K562 (cell line): ENCODE measurements around the gene ASB11. TPM values are rescaled to one million over a fixed set of nuclear protein-coding genes. Genes with fewer than 3 reads are reported as not detected.

Source experiments
- NFXL1 ChIP-seq: fragments of 450-650 bp; formaldehyde crosslinking; IDR thresholded peaks from 2 replicates; pipeline ENCODE4 v1.4.0; 2021; ENCODE audit warnings: mild to moderate bottlenecking
- XRCC4 ChIP-seq: IDR thresholded peaks from one replicate; pipeline ENCODE4 v1.6.1; 2011; ENCODE audit not compliant: insufficient read depth, insufficient read length; ENCODE audit errors: extremely low read depth
- polyA plus RNA-seq, 8 experiments: library from polyadenylated mRNA; depleted of rRNA in 4 of 8; stranded (reverse) in 5 of 8; unstranded in 3 of 8; fragments of >200 nt; fragmentation: Nextera tagmentation in 2 of 8; fragmentation: Illumina TruSeq in 1 of 8; extraction: Ambion mirVana in 2 of 8; extraction: Trizol in 1 of 8; gene quantifications; 2 replicates each; pipeline versions ENCODE4 v1.2.1 to v1.2.3, GENCODE V29; 2011 to 2014; ENCODE audit warnings: inconsistent platforms in 1 of 8, missing spikeins in 1 of 8
- total RNA-seq, 7 experiments: library from RNA; depleted of rRNA in 6 of 7; stranded (reverse); fragments of >200 nt in 6 of 7; fragmentation: Illumina TruSeq in 2 of 7; extraction: Trizol in 2 of 7; gene quantifications; 2 replicates each; pipeline versions ENCODE4 v1.2.1 to v1.2.3, GENCODE V29; 2011 to 2021; ENCODE audit warnings: low replicate concordance in 1 of 7

The ASB11 gene
- total and polyA plus RNA-seq, 9 of the 15 experiments (the other 6 are each of a cell fraction or from before 2014, with no cell fraction given), result not detected

DNA sequence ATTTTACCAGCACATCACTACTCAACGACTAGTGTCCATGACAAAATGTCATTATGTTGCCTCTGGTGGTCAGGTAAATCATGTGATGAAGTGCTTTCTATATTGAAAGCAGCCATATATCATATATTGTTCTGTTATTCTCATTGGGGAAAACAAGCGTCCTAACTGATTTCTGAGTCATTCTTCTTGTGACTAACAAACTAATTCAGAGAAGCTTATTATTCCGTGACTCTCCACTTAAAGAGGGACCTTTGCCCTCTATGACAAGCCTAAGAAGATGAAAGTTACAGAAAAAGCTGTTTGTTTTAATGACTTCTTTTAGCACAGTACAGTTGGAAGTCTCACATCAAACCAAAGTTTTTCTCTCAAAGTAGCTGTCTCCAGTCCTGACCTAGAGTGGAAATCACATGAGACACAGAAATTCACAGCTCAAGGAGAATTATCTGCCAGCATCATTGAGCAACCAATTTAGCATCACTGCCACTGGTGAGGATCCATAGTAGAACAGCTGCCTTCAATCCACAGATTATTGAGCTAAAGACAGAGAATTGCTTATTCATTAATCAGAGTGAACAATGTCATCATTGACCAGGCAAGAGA is 81.9 kb downstream of the ASB11 start (continued):
- TF ChIP-seq XRCC4 (no peak), NFXL1 (no peak)

Other genes with a start within 250 kb of the ASB11 start
- gene ASB9, start 45.6 kb downstream of the ASB11 start, total RNA-seq (2014; rRNA removed), result 0.27 and 0.82 TPM in 2 replicates
- 0.61 and 1.3 TPM in 2 replicates for gene ASB9, start 45.6 kb downstream of the ASB11 start, total RNA-seq (2014; rRNA removed; fragmentation: Illumina TruSeq; extraction: Trizol)
- gene ASB9, start 45.6 kb downstream of the ASB11 start, total RNA-seq (2015; rRNA removed; fragmentation: Illumina TruSeq; extraction: Trizol), result 0.91 and 1.2 TPM in 2 replicates
- 0.51 and 0.82 TPM in 2 replicates for gene ASB9, start 45.6 kb downstream of the ASB11 start, total RNA-seq (2021)
- gene ASB9, start 45.6 kb downstream of the ASB11 start, polyA plus RNA-seq (2011; rRNA removed), result 0.16 and 0.96 TPM in 2 replicates
- 0.42 and 0.52 TPM in 2 replicates for gene ASB9, start 45.6 kb downstream of the ASB11 start, polyA plus RNA-seq (2014; fragmentation: Illumina TruSeq; extraction: Trizol)
- gene ASB9, start 45.6 kb downstream of the ASB11 start, polyA plus RNA-seq (2014; fragmentation: Nextera tagmentation; extraction: Ambion mirVana), result 1 to 10 TPM; 1.5 to 1.7 TPM
- gene ASB9, start 45.6 kb downstream of the ASB11 start, polyA plus RNA-seq (2014; rRNA removed), result 1.1 and 1.8 TPM in 2 replicates
- 14.8 and 16.0 TPM in 2 replicates for gene PIGA, start 19.9 kb upstream of the ASB11 start, total RNA-seq (2014; rRNA removed)
- gene PIGA, start 19.9 kb upstream of the ASB11 start, total RNA-seq (2014; rRNA removed; fragmentation: Illumina TruSeq; extraction: Trizol), result 28.5 and 32.8 TPM in 2 replicates
- 20.6 and 23.5 TPM in 2 replicates for gene PIGA, start 19.9 kb upstream of the ASB11 start, total RNA-seq (2015; rRNA removed; fragmentation: Illumina TruSeq; extraction: Trizol)
- gene PIGA, start 19.9 kb upstream of the ASB11 start, total RNA-seq (2021), result 26.5 and 28.0 TPM in 2 replicates
- 32.3 and 36.9 TPM in 2 replicates for gene PIGA, start 19.9 kb upstream of the ASB11 start, polyA plus RNA-seq (2011; rRNA removed)
- gene PIGA, start 19.9 kb upstream of the ASB11 start, polyA plus RNA-seq (2014; fragmentation: Illumina TruSeq; extraction: Trizol), result 22.8 and 23.9 TPM in 2 replicates
- gene PIGA, start 19.9 kb upstream of the ASB11 start, polyA plus RNA-seq (2014; fragmentation: Nextera tagmentation; extraction: Ambion mirVana), result 10 to 100 TPM; 21.6 to 31.2 TPM
- gene PIGA, start 19.9 kb upstream of the ASB11 start, polyA plus RNA-seq (2014; rRNA removed), result 14.7 and 16.9 TPM in 2 replicates
- not detected in 2 replicates for gene VEGFD, start 68.8 kb upstream of the ASB11 start, total RNA-seq (2014; rRNA removed)
- gene VEGFD, start 68.8 kb upstream of the ASB11 start, total RNA-seq (2014; rRNA removed; fragmentation: Illumina TruSeq; extraction: Trizol), result not detected in 2 replicates
- gene VEGFD, start 68.8 kb upstream of the ASB11 start, total RNA-seq (2015; rRNA removed; fragmentation: Illumina TruSeq; extraction: Trizol), result not detected in 2 replicates
- gene VEGFD, start 68.8 kb upstream of the ASB11 start, total RNA-seq (2021), result 0.31 TPM in 1 of 2 replicates, not detected in the other
- 0.03 TPM in 1 of 2 replicates, not detected in the other for gene VEGFD, start 68.8 kb upstream of the ASB11 start, polyA plus RNA-seq (2011; rRNA removed)
- not detected in 2 replicates for gene VEGFD, start 68.8 kb upstream of the ASB11 start, polyA plus RNA-seq (2014; fragmentation: Illumina TruSeq; extraction: Trizol)
- gene VEGFD, start 68.8 kb upstream of the ASB11 start, polyA plus RNA-seq (2014; fragmentation: Nextera tagmentation; extraction: Ambion mirVana), result not detected
- gene VEGFD, start 68.8 kb upstream of the ASB11 start, polyA plus RNA-seq (2014; rRNA removed), result not detected in 2 replicates
- gene PIR, start 177.7 kb upstream of the ASB11 start, total RNA-seq (2014; rRNA removed), result 6.9 and 7.5 TPM in 2 replicates
- 10.2 and 11.9 TPM in 2 replicates for gene PIR, start 177.7 kb upstream of the ASB11 start, total RNA-seq (2014; rRNA removed; fragmentation: Illumina TruSeq; extraction: Trizol)
- 9.4 and 10.7 TPM in 2 replicates for gene PIR, start 177.7 kb upstream of the ASB11 start, total RNA-seq (2015; rRNA removed; fragmentation: Illumina TruSeq; extraction: Trizol)
- 8.3 and 9.4 TPM in 2 replicates for gene PIR, start 177.7 kb upstream of the ASB11 start, total RNA-seq (2021)
- gene PIR, start 177.7 kb upstream of the ASB11 start, polyA plus RNA-seq (2011; rRNA removed), result 14.1 and 29.8 TPM in 2 replicates
- gene PIR, start 177.7 kb upstream of the ASB11 start, polyA plus RNA-seq (2014; fragmentation: Illumina TruSeq; extraction: Trizol), result 11.0 and 11.5 TPM in 2 replicates
- 10 to 100 TPM; 25.1 to 27.3 TPM for gene PIR, start 177.7 kb upstream of the ASB11 start, polyA plus RNA-seq (2014; fragmentation: Nextera tagmentation; extraction: Ambion mirVana)
- 7.7 and 11.4 TPM in 2 replicates for gene PIR, start 177.7 kb upstream of the ASB11 start, polyA plus RNA-seq (2014; rRNA removed)
- 0.45 and 0.61 TPM in 2 replicates for gene BMX, start 185.2 kb upstream of the ASB11 start, total RNA-seq (2014; rRNA removed)
- 2.0 and 2.3 TPM in 2 replicates for gene BMX, start 185.2 kb upstream of the ASB11 start, total RNA-seq (2014; rRNA removed; fragmentation: Illumina TruSeq; extraction: Trizol)
- gene BMX, start 185.2 kb upstream of the ASB11 start, total RNA-seq (2015; rRNA removed; fragmentation: Illumina TruSeq; extraction: Trizol), result 0.75 and 0.98 TPM in 2 replicates
- 1.3 and 1.4 TPM in 2 replicates for gene BMX, start 185.2 kb upstream of the ASB11 start, total RNA-seq (2021)
- gene BMX, start 185.2 kb upstream of the ASB11 start, polyA plus RNA-seq (2011; rRNA removed), result 1.1 and 3.1 TPM in 2 replicates
- gene BMX, start 185.2 kb upstream of the ASB11 start, polyA plus RNA-seq (2014; fragmentation: Illumina TruSeq; extraction: Trizol), result 0.87 and 1.1 TPM in 2 replicates
- 1 to 10 TPM; 4.2 TPM for gene BMX, start 185.2 kb upstream of the ASB11 start, polyA plus RNA-seq (2014; fragmentation: Nextera tagmentation; extraction: Ambion mirVana)
- gene BMX, start 185.2 kb upstream of the ASB11 start, polyA plus RNA-seq (2014; rRNA removed), result 1.6 and 1.8 TPM in 2 replicates